Bronchial epithelial cell (primary cell): ENCODE data around the gene DKK2. TPM values are rescaled to one million over a fixed set of nuclear protein-coding genes. Genes with fewer than 3 reads are reported as not detected.

ENCODE experiments used
- DNase-seq: peaks from one replicate; pipeline ENCODE4 v3.0.0-alpha.2; 2010; ENCODE audit warnings: low read depth
- FAIRE-seq: peaks from 2 replicates; lab custom pipeline; 2011; peaks lifted over from hg19 to GRCh38; lab: Jason Lieb, UNC
- H3K27me3 ChIP-seq: 2 replicates; pipeline ENCODE4 v1.5.1; 2011; ENCODE audit warnings: low read length; ENCODE audit not compliant: control insufficient read depth, insufficient read depth
- H3K36me3 ChIP-seq: 2 replicates; pipeline ENCODE4 v1.5.1; 2011; ENCODE audit warnings: low read length; ENCODE audit not compliant: control insufficient read depth, insufficient read depth
- H3K4me3 ChIP-seq: 2 replicates; pipeline ENCODE4 v1.5.1; 2011; ENCODE audit warnings: mild to moderate bottlenecking, low read depth, low read length, control low read depth
- CTCF ChIP-seq: IDR thresholded peaks from 2 replicates; pipeline ENCODE4 v1.5.1; 2011; ENCODE audit warnings: mild to moderate bottlenecking, moderate library complexity, low read length, control low read depth, inconsistent platforms; ENCODE audit not compliant: insufficient read depth, severe bottlenecking
- total RNA-seq: library from RNA; depleted of rRNA; stranded (reverse); fragments of >200 nt; gene quantifications from 2 replicates; pipeline ENCODE4 v1.2.1, GENCODE V29; 2014

DKK2 gene
- total RNA-seq, 1 donor from 2014 or later: not detected

- DNase-seq (peak; percentile 43), FAIRE-seq (no peak)
- no peak overlapping the region for H3K4me3 ChIP-seq
- TF ChIP-seq CTCF: no peak
- H3K36me3 ChIP-seq: no peaks in the 10 kb centered on the region
- H3K27me3 ChIP-seq: peaks cover 1% of the 10 kb centered on the region
Measured at GRCh38 chr4:106986486-106986885, 49.6 kb downstream of the DKK2 start.

GRCh38 chr4:106985830-106986229 is 50.3 kb downstream of the DKK2 start:
- H3K4me3 ChIP-seq: no peak overlapping the region
- no peak for TF ChIP-seq CTCF
- H3K27me3 ChIP-seq: peaks cover 1% of the 10 kb centered on the region
- DNase-seq: peak; percentile 18
- FAIRE-seq: no peak
- H3K36me3 ChIP-seq: no peaks in the 10 kb centered on the region

GRCh38 chr4:106982711-106983211 is 53.4 kb downstream of the DKK2 start:
- no peak for DNase-seq
- peaks cover 1% of the 10 kb centered on the region for H3K27me3 ChIP-seq
- no peak for FAIRE-seq
- no peak overlapping the region for H3K4me3 ChIP-seq
- no peaks in the 10 kb centered on the region for H3K36me3 ChIP-seq
- TF ChIP-seq CTCF: no peak

DNA sequence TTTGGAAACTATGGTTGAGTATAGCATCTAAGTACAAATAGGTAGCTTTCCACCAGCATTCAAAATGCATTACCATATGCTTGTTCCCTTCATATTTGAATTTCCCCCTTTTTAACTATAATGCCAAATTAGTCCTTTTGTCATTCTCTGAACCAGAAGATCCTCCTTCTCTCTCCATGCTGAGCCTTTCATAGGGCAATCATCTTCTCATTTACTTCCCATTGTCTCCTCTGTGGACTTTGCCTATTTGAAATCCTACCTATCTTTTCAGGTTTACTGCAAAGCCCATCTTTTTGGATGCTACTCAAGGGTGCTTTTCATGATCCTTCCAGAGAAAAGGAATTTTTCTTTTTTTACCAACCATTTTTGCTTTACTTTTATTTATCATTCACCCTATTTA is 54.7 kb downstream of the DKK2 start:
- peaks cover 1% of the 10 kb centered on the region for H3K27me3 ChIP-seq
- FAIRE-seq (no peak), DNase-seq (no peak)
- no peak for TF ChIP-seq CTCF
- H3K4me3 ChIP-seq: no peak overlapping the region
- H3K36me3 ChIP-seq: no peaks in the 10 kb centered on the region

GRCh38 chr4:106979476-106979875 is 56.6 kb downstream of the DKK2 start:
- DNase-seq: no peak
- Histone ChIP-seq H3K36me3 (no peaks in the 10 kb centered on the region), H3K4me3 (no peak overlapping the region), H3K27me3 (peaks cover 1% of the 10 kb centered on the region)
- peak; percentile 47 for FAIRE-seq
- TF ChIP-seq CTCF: no peak

DNA sequence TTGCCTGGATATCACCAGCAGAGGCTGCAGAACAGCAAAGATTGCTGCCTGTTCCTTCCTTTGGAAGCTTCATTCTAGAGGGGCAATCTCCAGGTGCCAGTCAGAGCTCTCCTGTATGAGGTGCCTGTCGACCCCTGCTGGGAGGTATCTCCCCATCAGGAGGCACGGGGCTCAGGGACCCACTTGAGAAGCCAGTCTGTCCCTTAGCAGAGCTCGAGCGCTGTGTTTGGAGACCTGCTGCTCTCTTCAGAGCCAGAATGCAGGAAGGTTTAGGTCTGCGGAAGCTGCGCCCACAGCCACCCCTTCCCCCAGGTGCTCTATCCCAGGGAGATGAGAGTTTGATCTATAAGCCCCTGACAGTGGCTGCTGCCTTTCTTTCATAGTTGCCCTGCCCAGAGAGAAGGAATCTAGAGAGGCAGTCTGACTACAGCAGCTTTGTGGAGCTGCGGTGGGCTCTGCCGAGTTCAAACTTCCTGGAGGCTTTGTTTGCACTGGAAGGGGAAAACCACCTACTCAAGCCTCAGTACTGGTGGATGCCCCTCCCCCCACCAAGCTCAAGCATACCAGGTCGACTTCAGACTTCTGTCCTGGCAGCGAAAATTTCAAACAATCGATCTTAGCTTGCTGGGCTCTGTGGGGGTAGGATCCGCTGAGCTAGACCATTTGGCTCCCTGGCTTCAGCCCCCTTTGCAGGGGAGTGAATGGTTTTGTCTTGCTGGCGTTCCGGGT is 57.9 kb downstream of the DKK2 start:
- Histone ChIP-seq H3K27me3 (peaks cover 1% of the 10 kb centered on the region), H3K36me3 (no peaks in the 10 kb centered on the region), H3K4me3 (no peak overlapping the region)
- FAIRE-seq (no peak), DNase-seq (no peak)
- no peak for TF ChIP-seq CTCF
